ENCODE results near the gene LRRTM4.

LRRTM4 gene

GRCh38 chr2:77428946-77429345, 93.2 kb downstream of the LRRTM4 start:
- no peak for TF ChIP-seq POLR2A (IDR thresholded peaks at IDR 0.05; ENCODE audit: low read depth, low read length)
- DNase-seq (ENCODE audit: insufficient read length, low spot score): no peak
- FAIRE-seq: no peak

- no peak for DNase-seq (ENCODE audit: insufficient read length, low spot score)
- no peak for FAIRE-seq
- no peak for TF ChIP-seq POLR2A (IDR thresholded peaks at IDR 0.05; ENCODE audit: low read depth, low read length)
Measured at GRCh38 chr2:77421971-77422370, 100.2 kb downstream of the LRRTM4 start.

- TF ChIP-seq POLR2A (IDR thresholded peaks at IDR 0.05; ENCODE audit: low read depth, low read length): no peak
- FAIRE-seq (no peak), DNase-seq (ENCODE audit: insufficient read length, low spot score) (no peak)
Measured at GRCh38 chr2:77418537-77418936, 103.6 kb downstream of the LRRTM4 start.

- no peak for DNase-seq (ENCODE audit: insufficient read length, low spot score)
- TF ChIP-seq POLR2A (IDR thresholded peaks at IDR 0.05; ENCODE audit: low read depth, low read length): no peak
- no peak for FAIRE-seq
Measured at GRCh38 chr2:77404189-77404588, 118.0 kb downstream of the LRRTM4 start.

- TF ChIP-seq POLR2A (IDR thresholded peaks at IDR 0.05; ENCODE audit: low read depth, low read length): no peak
- DNase-seq (ENCODE audit: insufficient read length, low spot score) (no peak), FAIRE-seq (no peak)
Measured at GRCh38 chr2:77398970-77399600, 123.1 kb downstream of the LRRTM4 start.

GRCh38 chr2:77397763-77398162, 124.4 kb downstream of the LRRTM4 start:
- no peak for FAIRE-seq
- DNase-seq (ENCODE audit: insufficient read length, low spot score): no peak
- TF ChIP-seq POLR2A (IDR thresholded peaks at IDR 0.05; ENCODE audit: low read depth, low read length): no peak

GRCh38 chr2:77395011-77395410, 127.2 kb downstream of the LRRTM4 start:
- DNase-seq (ENCODE audit: insufficient read length, low spot score) (no peak), FAIRE-seq (no peak)
- no peak for TF ChIP-seq POLR2A (IDR thresholded peaks at IDR 0.05; ENCODE audit: low read depth, low read length)

- FAIRE-seq (no peak), DNase-seq (ENCODE audit: insufficient read length, low spot score) (no peak)
- no peak for TF ChIP-seq POLR2A (IDR thresholded peaks at IDR 0.05; ENCODE audit: low read depth, low read length)
Measured at GRCh38 chr2:77391119-77391518, 131.1 kb downstream of the LRRTM4 start.

- DNase-seq (ENCODE audit: insufficient read length, low spot score) (no peak), FAIRE-seq (no peak)
- no peak for TF ChIP-seq POLR2A (IDR thresholded peaks at IDR 0.05; ENCODE audit: low read depth, low read length)
Measured at GRCh38 chr2:77387324-77387723, 134.9 kb downstream of the LRRTM4 start.

- FAIRE-seq (no peak), DNase-seq (ENCODE audit: insufficient read length, low spot score) (no peak)
- TF ChIP-seq POLR2A (IDR thresholded peaks at IDR 0.05; ENCODE audit: low read depth, low read length): no peak
Measured at GRCh38 chr2:77372636-77373035, 149.5 kb downstream of the LRRTM4 start.

GRCh38 chr2:77370511-77370910, 151.7 kb downstream of the LRRTM4 start:
- no peak for TF ChIP-seq POLR2A (IDR thresholded peaks at IDR 0.05; ENCODE audit: low read depth, low read length)
- no peak for FAIRE-seq
- no peak for DNase-seq (ENCODE audit: insufficient read length, low spot score)

GRCh38 chr2:77363277-77363676, 158.9 kb downstream of the LRRTM4 start:
- no peak for FAIRE-seq
- no peak for TF ChIP-seq POLR2A (IDR thresholded peaks at IDR 0.05; ENCODE audit: low read depth, low read length)

GRCh38 chr2:77348821-77349220, 173.4 kb downstream of the LRRTM4 start:
- no peak for FAIRE-seq

More at GRCh38 chr2:77363277-77363676, 158.9 kb downstream of the LRRTM4 start:
- DNase-seq (ENCODE audit: insufficient read length, low spot score): no peak

GRCh38 chr2:77336013-77336412, 186.2 kb downstream of the LRRTM4 start:
- DNase-seq (ENCODE audit: insufficient read length, low spot score): no peak
- no peak for FAIRE-seq
- no peak for TF ChIP-seq POLR2A (IDR thresholded peaks at IDR 0.05; ENCODE audit: low read depth, low read length)

More at GRCh38 chr2:77348821-77349220, 173.4 kb downstream of the LRRTM4 start:
- no peak for DNase-seq (ENCODE audit: insufficient read length, low spot score)
- TF ChIP-seq POLR2A (IDR thresholded peaks at IDR 0.05; ENCODE audit: low read depth, low read length): no peak

- TF ChIP-seq POLR2A (IDR thresholded peaks at IDR 0.05; ENCODE audit: low read depth, low read length): no peak
- FAIRE-seq (no peak), DNase-seq (ENCODE audit: insufficient read length, low spot score) (no peak)
Measured at GRCh38 chr2:77328134-77328931, 193.8 kb downstream of the LRRTM4 start.

Measured in H54 (cell line).